AG04450 (cell line): Measurements from ENCODE around the gene KIF5C. TPM values are rescaled to one million over a fixed set of nuclear protein-coding genes. Genes with fewer than 3 reads are reported as not detected.
A peak's percentile ranks its signal among the peaks of the same experiment; 100 is the strongest.

Experiments used
- CTCF ChIA-PET: fragments of 300-600, 350-600 bp; formaldehyde crosslinking; extraction: SDS; loops from one replicate; lab custom pipeline; 2022; ENCODE audit warnings: antibody characterized with exemption, inconsistent platforms; lab: Charles Lee
- POLR2A ChIA-PET: fragments of 350-600 bp; formaldehyde crosslinking; extraction: SDS; loops from one replicate; lab custom pipeline; 2021; ENCODE audit warnings: antibody characterized with exemption, inconsistent platforms; lab: Yijun Ruan, JAX
- DNase-seq: peaks from one replicate; pipeline ENCODE4 v3.0.0-alpha.2; 2011; ENCODE audit warnings: low read depth, low spot score
- H3K27ac ChIP-seq: one replicate; pipeline ENCODE4 v1.5.1; 2012; ENCODE audit warnings: low read depth, low read length, control low read depth
- H3K27me3 ChIP-seq: one replicate; pipeline ENCODE4 v1.6.0; 2012; ENCODE audit warnings: low read length; ENCODE audit not compliant: control insufficient read depth, insufficient read depth
- H3K4me3 ChIP-seq: 2 replicates; pipeline ENCODE4 v1.5.1; 2011; ENCODE audit warnings: mild to moderate bottlenecking, low read depth, low read length, control low read depth
- H3K9me3 ChIP-seq: 2 replicates; pipeline ENCODE4 v1.5.1; 2012; ENCODE audit warnings: low read length; ENCODE audit not compliant: control insufficient read depth, insufficient read depth
- CTCF ChIP-seq: IDR thresholded peaks from 2 replicates; pipeline ENCODE4 v1.5.1; 2011; ENCODE audit warnings: low read depth, low read length, control low read depth, inconsistent platforms
- polyA plus RNA-seq: library from polyadenylated mRNA; depleted of rRNA; stranded (reverse); fragments of >200 nt; gene quantifications from 2 replicates; pipeline ENCODE4 v1.2.3, GENCODE V29; 2011

The KIF5C gene
- polyA plus RNA-seq, 1 experiment = 0.12 TPM

- no peak overlapping the region for H3K27ac ChIP-seq
- H3K27me3 ChIP-seq = peaks cover 26% of the 10 kb centered on the region
- no peak for DNase-seq
- H3K9me3 ChIP-seq = no peaks in the 10 kb centered on the region
- POLR2A ChIA-PET = no interaction called here
- CTCF ChIA-PET = interaction anchor here (0.9 to 1.2 kb wide), 3 partner anchors 21 to 524 kb away, joined by 3 to 4 read pairs (median 4); no protein-coding TSS in a partner anchor
- no peak for TF ChIP-seq CTCF
- no peak overlapping the region for H3K4me3 ChIP-seq
Measured at GRCh38 chr2:149037851-149038250, 162.8 kb downstream of the KIF5C start.

- H3K4me3 ChIP-seq = peak within 1 kb of the TSS; percentile 34
- TF ChIP-seq CTCF = no peak
Measured at GRCh38 chr2:149038442-149039212, 163.6 kb downstream of the KIF5C start, which contains the start of gene LYPD6B. TSS of gene LYPD6B (plus strand) at chr2:149038699. CDS start at chr2:149130949, 92,250 bp downstream.

GRCh38 chr2:149039213-149039724, 164.2 kb downstream of the KIF5C start:
- Histone ChIP-seq H3K4me3 (0 out of 2 replicates have a peak overlapping the region, but pooled peaks have one; percentile 25), H3K27me3 (peaks cover 26% of the 10 kb centered on the region), H3K27ac (no peak overlapping the region), H3K9me3 (no peaks in the 10 kb centered on the region)
- ChIA-PET POLR2A (no interaction called here), CTCF (interaction anchor here (0.9 kb wide), 1 partner anchor 522 kb away, joined by 6 read pairs; no protein-coding TSS in a partner anchor)
- DNase-seq = no peak
- no peak for TF ChIP-seq CTCF

More at GRCh38 chr2:149038442-149039212, 163.6 kb downstream of the KIF5C start, which contains the start of gene LYPD6B:
- POLR2A ChIA-PET = interaction anchor here (0.6 kb wide), 1 partner anchor 312 kb away, joined by 6 read pairs; no protein-coding TSS in a partner anchor
- DNase-seq = no peak
- H3K9me3 ChIP-seq = no peaks in the 10 kb centered on the region
- CTCF ChIA-PET = interaction anchor here (0.9 to 1.2 kb wide), 4 partner anchors 22 to 523 kb away, joined by 3 to 6 read pairs (median 4); no protein-coding TSS in a partner anchor
- peaks cover 26% of the 10 kb centered on the region for H3K27me3 ChIP-seq
- no peak within 1 kb of the TSS for H3K27ac ChIP-seq

GRCh38 chr2:149040451-149040850, 165.4 kb downstream of the KIF5C start:
- H3K9me3 ChIP-seq = no peaks in the 10 kb centered on the region
- no peak for DNase-seq
- H3K27me3 ChIP-seq = peaks cover 26% of the 10 kb centered on the region
- TF ChIP-seq CTCF = peak; percentile 34; the same call in 1 of the 2 replicates
- H3K27ac ChIP-seq = no peak overlapping the region
- CTCF ChIA-PET = interaction anchor here (0.8 to 0.9 kb wide), 2 partner anchors 23 to 521 kb away, joined by 3 to 7 read pairs; no protein-coding TSS in a partner anchor
- POLR2A ChIA-PET = no interaction called here
- no peak overlapping the region for H3K4me3 ChIP-seq
